Liver (tissue), 9 donors: ENCODE results near the gene C7orf57. TPM values are rescaled to one million over a fixed set of nuclear protein-coding genes. Genes with fewer than 3 reads are reported as not detected.

Experiments
- DNase-seq: peaks from one replicate; pipeline ENCODE4 v3.0.0-alpha.2; 2017; ENCODE audit warnings: low spot score
- H3K27ac ChIP-seq, 2 donors: one replicate each; pipeline ENCODE4 v1.7.0; 2013; ENCODE audit warnings: inconsistent platforms in 2 of 2, low read length in 2 of 2, control low read depth in 1 of 2, low read depth in 1 of 2, mild to moderate bottlenecking in 1 of 2
- H3K27me3 ChIP-seq, 4 donors: one replicate each; pipeline versions ENCODE4 v1.6.1 to v1.7.0; 2013; ENCODE audit warnings: low read length in 3 of 4, inconsistent platforms in 1 of 4, mild to moderate bottlenecking in 1 of 4, moderate library complexity in 1 of 4; ENCODE audit not compliant: control insufficient read depth in 4 of 4, insufficient read depth in 4 of 4
- H3K36me3 ChIP-seq, 4 donors: one replicate each; pipeline versions ENCODE4 v1.6.1 to v1.7.0; 2013; ENCODE audit warnings: low read length in 3 of 4, mild to moderate bottlenecking in 3 of 4, low read depth in 1 of 4, moderate library complexity in 1 of 4; ENCODE audit not compliant: control insufficient read depth in 4 of 4, insufficient read depth in 3 of 4
- H3K4me1 ChIP-seq, 4 donors: one replicate each; pipeline versions ENCODE4 v1.6.1 to v1.7.0; 2013; ENCODE audit warnings: low read length in 3 of 4, mild to moderate bottlenecking in 3 of 4, moderate library complexity in 1 of 4; ENCODE audit not compliant: control insufficient read depth in 4 of 4, insufficient read depth in 4 of 4
- H3K4me3 ChIP-seq, 3 donors: one replicate each; pipeline versions ENCODE4 v1.6.1 to v1.7.0; 2013; ENCODE audit warnings: low read length in 3 of 3, control low read depth in 1 of 3, low read depth in 1 of 3, mild to moderate bottlenecking in 1 of 3
- H3K9ac ChIP-seq, 2 donors: one replicate each; pipeline ENCODE4 v1.7.0; 2013; ENCODE audit warnings: low read length in 2 of 2, mild to moderate bottlenecking in 2 of 2, moderate library complexity in 2 of 2, control low read depth in 1 of 2, low read depth in 1 of 2
- H3K9me3 ChIP-seq, 4 donors: one replicate each; pipeline versions ENCODE4 v1.6.1 to v1.7.0; 2013; ENCODE audit warnings: low read length in 3 of 4; ENCODE audit not compliant: control insufficient read depth in 4 of 4
- EGR1 ChIP-seq, 2 donors: IDR thresholded peaks; 2 replicates each; pipeline ENCODE4 v1.6.1; 2016 to 2018; ENCODE audit warnings: antibody characterized with exemption in 2 of 2, low read depth in 2 of 2
- FOXA1 ChIP-seq: IDR thresholded peaks from 2 replicates; pipeline ENCODE4 v1.6.1; 2016; ENCODE audit warnings: antibody characterized with exemption
- FOXA2 ChIP-seq: IDR thresholded peaks from 2 replicates; pipeline ENCODE4 v1.6.1; 2016; ENCODE audit warnings: antibody characterized with exemption
- GABPA ChIP-seq, 2 donors: IDR thresholded peaks in 1 of 2; conservative IDR thresholded peaks in 1 of 2; 2 replicates each; pipeline ENCODE4 v1.6.1; 2016; ENCODE audit warnings: antibody characterized with exemption in 2 of 2, mild to moderate bottlenecking in 1 of 2, moderate library complexity in 1 of 2
- HNF4G ChIP-seq: IDR thresholded peaks from 2 replicates; pipeline ENCODE4 v1.6.1; 2016; ENCODE audit warnings: antibody characterized with exemption
- JUND ChIP-seq, 2 donors: IDR thresholded peaks; 2 replicates each; pipeline ENCODE4 v1.6.1; 2016; ENCODE audit warnings: antibody characterized with exemption in 2 of 2
- NR2F2 ChIP-seq: IDR thresholded peaks from 2 replicates; pipeline ENCODE4 v1.6.1; 2016; ENCODE audit warnings: antibody characterized with exemption
- RXRA ChIP-seq, 2 donors: IDR thresholded peaks; 2 replicates each; pipeline ENCODE4 v1.6.1; 2017 to 2018; ENCODE audit warnings: antibody characterized with exemption in 2 of 2, mild to moderate bottlenecking in 1 of 2
- SP1 ChIP-seq: IDR thresholded peaks from 2 replicates; pipeline ENCODE4 v1.6.1; 2018; ENCODE audit warnings: antibody characterized with exemption, mild to moderate bottlenecking
- TAF1 ChIP-seq: conservative IDR thresholded peaks from 2 replicates; pipeline ENCODE4 v1.6.1; 2016; ENCODE audit warnings: antibody characterized with exemption, mild to moderate bottlenecking
- YY1 ChIP-seq: IDR thresholded peaks from 2 replicates; pipeline ENCODE4 v1.6.1; 2016; ENCODE audit warnings: antibody characterized with exemption, mild to moderate bottlenecking
- WGBS: extraction: QIAGEN DNeasy Blood & Tissue Kit; methylation state at CpG from one replicate; pipeline ENCODE4 v1.1.7; 2013; 5-methylcytosine and 5-hydroxymethylcytosine counted together
- polyA plus RNA-seq, 2 donors: library from polyadenylated mRNA; stranded (reverse) in 1 of 2; unstranded in 1 of 2; fragments of 200-250 nt in 1 of 2; fragments of >200 nt in 1 of 2; fragmentation: Nextera tagmentation in 1 of 2; extraction: Ambion mirVana in 1 of 2; gene quantifications; one replicate each; pipeline versions ENCODE4 v1.2.1 to v1.2.3, GENCODE V29; 2013 to 2015
- total RNA-seq, 2 donors: library from RNA; depleted of rRNA; stranded (reverse); fragments of >200 nt; gene quantifications; one replicate each; pipeline ENCODE4 v1.2.3, GENCODE V29; 2014
- TF ChIP-seq, protein P1 (sequence below): IDR thresholded peaks from 2 replicates; pipeline ENCODE4 v1.6.1; 2016; ENCODE audit warnings: antibody characterized with exemption
- TF ChIP-seq, protein P2 (sequence below): IDR thresholded peaks from 2 replicates; pipeline ENCODE4 v1.6.1; 2016; ENCODE audit warnings: antibody characterized with exemption
- TF ChIP-seq, protein P3 (sequence below): IDR thresholded peaks from 2 replicates; pipeline ENCODE4 v1.6.1; 2016; ENCODE audit warnings: antibody characterized with exemption, mild to moderate bottlenecking
- TF ChIP-seq, protein P4 (sequence below): fragments of 150-350 bp; IDR thresholded peaks from 2 replicates; pipeline ENCODE4 v1.5.1; 2017; ENCODE audit warnings: improper control_type of control experiment, low read depth, low read length; ENCODE audit not compliant: missing input control
- TF ChIP-seq, protein P5 (sequence below): IDR thresholded peaks from 2 replicates; pipeline ENCODE4 v1.6.1; 2016; ENCODE audit warnings: antibody characterized with exemption
- donor health status: healthy.
- donor health status: healthy.
- donor health status: healthy.
- donor health status: healthy.
- donor health status: healthy.

Gene C7orf57
- total and polyA plus RNA-seq, 4 donors = not detected

DNA sequence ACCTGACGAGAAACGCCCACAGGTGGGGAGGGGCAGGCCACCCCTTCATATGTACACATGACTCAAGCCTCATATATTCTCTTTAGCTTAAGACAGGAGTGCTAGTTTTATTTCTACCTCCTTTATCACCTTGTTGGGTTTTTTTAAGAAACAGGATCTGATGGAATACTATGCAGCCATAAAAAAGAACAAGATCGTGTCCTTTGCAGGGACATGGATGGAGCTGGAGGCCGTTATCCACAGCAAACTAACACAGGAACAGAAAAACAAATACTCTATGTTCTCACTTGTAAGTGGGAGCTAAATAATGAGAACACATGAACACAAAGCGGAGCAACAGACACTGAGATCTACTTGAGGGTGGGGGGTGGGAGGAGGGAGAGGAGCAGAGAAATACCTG is 44.8 kb upstream of the C7orf57 start:
- H3K27ac ChIP-seq = no peak overlapping the region

DNA sequence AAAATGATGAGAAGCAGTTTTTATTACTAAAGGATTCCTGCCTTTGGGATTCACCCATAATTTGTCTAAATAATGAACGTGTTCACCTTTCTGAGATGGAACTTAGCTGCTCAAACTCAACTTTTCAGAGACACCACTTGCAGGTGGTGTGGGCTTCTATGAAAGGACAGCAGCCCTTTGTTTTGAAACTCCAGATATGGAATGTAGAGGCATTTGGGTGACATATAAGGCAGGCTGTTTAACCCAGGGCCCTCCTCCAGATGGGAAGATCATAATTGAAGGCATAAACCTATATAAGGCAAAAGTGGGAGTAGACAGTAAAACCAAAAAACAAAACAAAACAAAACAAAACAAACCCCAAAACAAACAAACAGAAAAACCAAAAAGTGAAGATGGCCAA is 44.1 kb upstream of the C7orf57 start:
- H3K27ac ChIP-seq = no peak overlapping the region
- H3K9me3 ChIP-seq = no peaks in the 10 kb centered on the region
- DNase-seq = no peak
- peak overlapping the region in 1 of 3 donors; percentile 79 for H3K4me3 ChIP-seq
- TF ChIP-seq, protein P1, sequence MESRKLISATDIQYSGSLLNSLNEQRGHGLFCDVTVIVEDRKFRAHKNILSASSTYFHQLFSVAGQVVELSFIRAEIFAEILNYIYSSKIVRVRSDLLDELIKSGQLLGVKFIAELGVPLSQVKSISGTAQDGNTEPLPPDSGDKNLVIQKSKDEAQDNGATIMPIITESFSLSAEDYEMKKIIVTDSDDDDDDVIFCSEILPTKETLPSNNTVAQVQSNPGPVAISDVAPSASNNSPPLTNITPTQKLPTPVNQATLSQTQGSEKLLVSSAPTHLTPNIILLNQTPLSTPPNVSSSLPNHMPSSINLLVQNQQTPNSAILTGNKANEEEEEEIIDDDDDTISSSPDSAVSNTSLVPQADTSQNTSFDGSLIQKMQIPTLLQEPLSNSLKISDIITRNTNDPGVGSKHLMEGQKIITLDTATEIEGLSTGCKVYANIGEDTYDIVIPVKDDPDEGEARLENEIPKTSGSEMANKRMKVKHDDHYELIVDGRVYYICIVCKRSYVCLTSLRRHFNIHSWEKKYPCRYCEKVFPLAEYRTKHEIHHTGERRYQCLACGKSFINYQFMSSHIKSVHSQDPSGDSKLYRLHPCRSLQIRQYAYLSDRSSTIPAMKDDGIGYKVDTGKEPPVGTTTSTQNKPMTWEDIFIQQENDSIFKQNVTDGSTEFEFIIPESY = no peak
- TF ChIP-seq, protein P2, sequence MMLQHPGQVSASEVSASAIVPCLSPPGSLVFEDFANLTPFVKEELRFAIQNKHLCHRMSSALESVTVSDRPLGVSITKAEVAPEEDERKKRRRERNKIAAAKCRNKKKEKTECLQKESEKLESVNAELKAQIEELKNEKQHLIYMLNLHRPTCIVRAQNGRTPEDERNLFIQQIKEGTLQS = no peak
- no peak for TF ChIP-seq YY1
- H3K36me3 ChIP-seq = no peaks in the 10 kb centered on the region
- no peak overlapping the region for H3K9ac ChIP-seq
- WGBS = 100% methylated on average over 1 of the region's 1 CpG
- H3K4me1 ChIP-seq = peaks cover 0 to 5% (median 0%) of the 10 kb centered on the region in 4 donors
- H3K27me3 ChIP-seq = no peaks in the 10 kb centered on the region

More for the DNA sequence above, 44.8 kb upstream of the C7orf57 start:
- Histone ChIP-seq H3K9ac (no peak overlapping the region), H3K36me3 (no peaks in the 10 kb centered on the region), H3K4me1 (peaks cover 0 to 5% (median under 1%) of the 10 kb centered on the region in 4 donors), H3K9me3 (no peaks in the 10 kb centered on the region), H3K4me3 (no peak overlapping the region), H3K27me3 (no peaks in the 10 kb centered on the region)
- no peak for DNase-seq
- TF ChIP-seq SP1 (no peak), FOXA2 (no peak), NR2F2 (no peak)
- TF ChIP-seq, protein P2 = no peak
- WGBS = 98% methylated on average over 5 of the region's 5 CpGs

DNA sequence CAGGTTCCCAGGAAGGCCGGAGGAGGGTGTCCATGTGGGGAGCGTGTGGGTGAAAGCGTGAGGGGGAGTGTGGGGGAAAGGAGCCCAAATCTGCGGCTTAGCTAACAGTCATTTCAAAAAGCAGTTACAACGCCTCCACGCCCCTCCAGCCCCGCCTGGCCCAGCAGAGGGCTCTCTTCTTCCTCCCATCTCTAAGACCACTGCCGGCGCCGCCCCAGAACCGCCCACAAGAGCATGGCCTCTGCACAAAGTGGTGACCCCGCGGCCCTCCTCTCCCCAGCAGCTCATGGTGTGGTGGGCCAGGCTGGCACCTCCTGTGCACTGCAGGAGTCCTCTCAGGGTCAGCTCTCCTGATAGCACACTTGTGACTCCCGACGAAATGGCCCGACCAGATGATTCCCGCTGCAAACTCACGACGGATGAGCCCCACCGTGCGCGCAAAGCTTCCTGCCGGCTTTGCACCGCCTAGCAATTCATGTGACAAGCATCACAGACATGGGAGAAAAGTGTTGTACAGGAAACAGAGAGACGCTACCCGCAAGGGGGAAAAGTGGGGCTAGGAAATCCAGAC is 43.5 kb upstream of the C7orf57 start:
- H3K4me3 ChIP-seq = peak overlapping the region; percentile 45 to 79 (median 76)
- H3K27ac ChIP-seq = peak overlapping the region; percentile 26 to 32
- H3K36me3 ChIP-seq = no peaks in the 10 kb centered on the region
- 5% methylated on average over 26 of the region's 26 CpGs for WGBS
- H3K9ac ChIP-seq = peak overlapping the region in 1 of 2 donors; percentile 20
- peak; percentile 79 for DNase-seq
- H3K4me1 ChIP-seq = peaks cover 0 to 5% (median 0%) of the 10 kb centered on the region in 4 donors
- H3K9me3 ChIP-seq = no peaks in the 10 kb centered on the region
- no peaks in the 10 kb centered on the region for H3K27me3 ChIP-seq
- TF ChIP-seq FOXA1 (no peak), GABPA (IDR thresholded peaks at IDR 0.05 in 1 of 2, conservative IDR thresholded peaks at IDR 0.05 in 1 of 2) (no peak), SP1 (peak; percentile 13), YY1 (peak; percentile 96), RXRA (IDR thresholded peaks at IDR 0.05) (peak; percentile 35 to 58), EGR1 (IDR thresholded peaks at IDR 0.05; ENCODE audit: low read depth in 2 of 2) (no peak), TAF1 (no peak), JUND (IDR thresholded peaks at IDR 0.05) (no peak), HNF4G (no peak), NR2F2 (peak; percentile 85), FOXA2 (no peak)
- TF ChIP-seq, protein P1 = no peak
- TF ChIP-seq, protein P3, sequence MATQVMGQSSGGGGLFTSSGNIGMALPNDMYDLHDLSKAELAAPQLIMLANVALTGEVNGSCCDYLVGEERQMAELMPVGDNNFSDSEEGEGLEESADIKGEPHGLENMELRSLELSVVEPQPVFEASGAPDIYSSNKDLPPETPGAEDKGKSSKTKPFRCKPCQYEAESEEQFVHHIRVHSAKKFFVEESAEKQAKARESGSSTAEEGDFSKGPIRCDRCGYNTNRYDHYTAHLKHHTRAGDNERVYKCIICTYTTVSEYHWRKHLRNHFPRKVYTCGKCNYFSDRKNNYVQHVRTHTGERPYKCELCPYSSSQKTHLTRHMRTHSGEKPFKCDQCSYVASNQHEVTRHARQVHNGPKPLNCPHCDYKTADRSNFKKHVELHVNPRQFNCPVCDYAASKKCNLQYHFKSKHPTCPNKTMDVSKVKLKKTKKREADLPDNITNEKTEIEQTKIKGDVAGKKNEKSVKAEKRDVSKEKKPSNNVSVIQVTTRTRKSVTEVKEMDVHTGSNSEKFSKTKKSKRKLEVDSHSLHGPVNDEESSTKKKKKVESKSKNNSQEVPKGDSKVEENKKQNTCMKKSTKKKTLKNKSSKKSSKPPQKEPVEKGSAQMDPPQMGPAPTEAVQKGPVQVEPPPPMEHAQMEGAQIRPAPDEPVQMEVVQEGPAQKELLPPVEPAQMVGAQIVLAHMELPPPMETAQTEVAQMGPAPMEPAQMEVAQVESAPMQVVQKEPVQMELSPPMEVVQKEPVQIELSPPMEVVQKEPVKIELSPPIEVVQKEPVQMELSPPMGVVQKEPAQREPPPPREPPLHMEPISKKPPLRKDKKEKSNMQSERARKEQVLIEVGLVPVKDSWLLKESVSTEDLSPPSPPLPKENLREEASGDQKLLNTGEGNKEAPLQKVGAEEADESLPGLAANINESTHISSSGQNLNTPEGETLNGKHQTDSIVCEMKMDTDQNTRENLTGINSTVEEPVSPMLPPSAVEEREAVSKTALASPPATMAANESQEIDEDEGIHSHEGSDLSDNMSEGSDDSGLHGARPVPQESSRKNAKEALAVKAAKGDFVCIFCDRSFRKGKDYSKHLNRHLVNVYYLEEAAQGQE = peak; percentile 28
- TF ChIP-seq, protein P4, sequence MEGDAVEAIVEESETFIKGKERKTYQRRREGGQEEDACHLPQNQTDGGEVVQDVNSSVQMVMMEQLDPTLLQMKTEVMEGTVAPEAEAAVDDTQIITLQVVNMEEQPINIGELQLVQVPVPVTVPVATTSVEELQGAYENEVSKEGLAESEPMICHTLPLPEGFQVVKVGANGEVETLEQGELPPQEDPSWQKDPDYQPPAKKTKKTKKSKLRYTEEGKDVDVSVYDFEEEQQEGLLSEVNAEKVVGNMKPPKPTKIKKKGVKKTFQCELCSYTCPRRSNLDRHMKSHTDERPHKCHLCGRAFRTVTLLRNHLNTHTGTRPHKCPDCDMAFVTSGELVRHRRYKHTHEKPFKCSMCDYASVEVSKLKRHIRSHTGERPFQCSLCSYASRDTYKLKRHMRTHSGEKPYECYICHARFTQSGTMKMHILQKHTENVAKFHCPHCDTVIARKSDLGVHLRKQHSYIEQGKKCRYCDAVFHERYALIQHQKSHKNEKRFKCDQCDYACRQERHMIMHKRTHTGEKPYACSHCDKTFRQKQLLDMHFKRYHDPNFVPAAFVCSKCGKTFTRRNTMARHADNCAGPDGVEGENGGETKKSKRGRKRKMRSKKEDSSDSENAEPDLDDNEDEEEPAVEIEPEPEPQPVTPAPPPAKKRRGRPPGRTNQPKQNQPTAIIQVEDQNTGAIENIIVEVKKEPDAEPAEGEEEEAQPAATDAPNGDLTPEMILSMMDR = peak; percentile 66
- TF ChIP-seq, protein P2 = no peak
- TF ChIP-seq, protein P5, sequence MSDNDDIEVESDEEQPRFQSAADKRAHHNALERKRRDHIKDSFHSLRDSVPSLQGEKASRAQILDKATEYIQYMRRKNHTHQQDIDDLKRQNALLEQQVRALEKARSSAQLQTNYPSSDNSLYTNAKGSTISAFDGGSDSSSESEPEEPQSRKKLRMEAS = peak; percentile 68
